HEK293T (cell line): ENCODE results near the gene CCDC141.

Experiments
- BHLHE40 ChIP-seq: fragments of 450-650 bp; IDR thresholded peaks from 2 replicates; pipeline ENCODE4 v1.6.1; 2016; ENCODE audit warnings: mild to moderate bottlenecking, moderate library complexity, borderline replicate concordance
- ELF4 ChIP-seq: fragments of 450-650 bp; IDR thresholded peaks from 2 replicates; pipeline ENCODE4 v1.6.1; 2017; ENCODE audit warnings: antibody characterized with exemption
- NFRKB ChIP-seq: fragments of 450-650 bp; IDR thresholded peaks from 2 replicates; pipeline ENCODE4 v1.6.1; 2016; ENCODE audit warnings: mild to moderate bottlenecking, moderate library complexity
- SP1 ChIP-seq: fragments of 450-650 bp; IDR thresholded peaks from 2 replicates; pipeline ENCODE4 v1.6.1; 2017

- TF ChIP-seq ELF4 = no peak
- no peak for TF ChIP-seq BHLHE40
- no peak for TF ChIP-seq SP1
- TF ChIP-seq NFRKB = no peak
Measured at GRCh38 chr2:178845566-178846457, 204.1 kb downstream of the CCDC141 start.
